GM10248 (cell line): Measurements from ENCODE around the gene KMT5C.

Source experiments
- CTCF ChIA-PET: fragments of 300-600 bp; sonication (Branson Sonifier 250); formaldehyde crosslinking; extraction: SDS; loops from one replicate; lab custom pipeline; 2021; ENCODE audit warnings: antibody characterized with exemption; lab: Yijun Ruan, JAX
- POLR2A ChIA-PET: fragments of 350-650 bp; sonication (Branson Sonifier 250); formaldehyde crosslinking; extraction: SDS; loops from one replicate; lab custom pipeline; 2020; ENCODE audit warnings: antibody characterized with exemption; lab: Yijun Ruan, JAX
- DNase-seq: peaks from one replicate; pipeline ENCODE4 v3.0.0; 2012; ENCODE audit errors: extremely low spot score
- TF ChIP-seq, protein P1 (sequence below): IDR thresholded peaks from 2 replicates; pipeline ENCODE4 v1.5.1; 2012; ENCODE audit warnings: mild to moderate bottlenecking, low read depth; ENCODE audit errors: extremely low read depth, missing control alignments, control extremely low read depth

The KMT5C gene

DNA sequence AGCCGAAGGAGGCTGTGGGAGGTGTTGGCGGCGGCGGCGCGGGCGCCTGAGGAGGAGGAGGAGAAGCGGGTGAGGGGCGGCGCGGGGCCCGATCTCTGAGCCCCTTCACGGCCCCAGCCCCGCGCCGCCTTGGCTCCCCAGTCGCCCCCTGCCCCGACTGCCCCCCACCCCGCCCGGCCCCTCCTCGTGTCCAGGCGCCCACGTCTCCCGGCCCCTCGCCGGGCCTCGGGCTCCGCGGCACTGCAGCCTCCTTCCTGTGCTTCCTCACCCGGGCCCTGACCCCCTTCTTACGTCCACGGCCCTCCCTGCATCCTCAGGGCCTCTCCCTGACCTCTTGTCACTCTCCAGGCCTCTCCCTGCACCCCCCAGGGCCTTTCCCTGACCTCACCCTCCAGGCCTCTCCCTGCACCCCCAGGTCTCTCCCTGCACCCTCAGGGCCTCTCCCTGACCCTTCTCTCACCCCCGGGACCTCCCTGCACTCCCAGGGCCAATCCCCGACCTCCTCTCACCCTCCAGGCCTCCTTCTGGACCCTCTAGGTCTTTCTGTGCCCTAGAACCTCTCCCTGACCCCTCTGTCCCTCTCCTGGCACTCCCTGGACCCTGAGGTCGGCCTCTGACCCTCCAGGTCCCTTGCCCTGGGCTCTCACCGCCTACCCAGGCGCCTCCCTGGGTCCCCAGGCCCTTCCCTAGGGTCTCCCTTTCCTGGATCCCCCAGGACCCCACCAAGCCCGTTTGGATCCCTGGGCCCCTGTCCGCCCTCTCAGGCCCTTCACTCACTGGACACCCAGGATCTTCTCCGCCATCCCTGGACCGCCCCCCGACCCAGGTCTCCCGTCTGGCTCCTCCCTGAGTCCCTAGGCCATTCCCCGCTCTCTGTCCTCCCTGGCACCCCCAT, 460 bp downstream of the KMT5C start:
- CTCF ChIA-PET = interaction anchor here (0.6 to 4.3 kb wide), 11 partner anchors 9 to 165 kb away, joined by 3 to 43 read pairs (median 3); partner anchors contain the start of genes TMEM238 and ZNF628
- POLR2A ChIA-PET = interaction anchor here (0.6 to 1.8 kb wide), 8 partner anchors 10 to 121 kb away, joined by 3 to 12 read pairs (median 3); partner anchors contain the start of genes ISOC2, TMEM150B and UBE2S
- no peak for DNase-seq
- TF ChIP-seq, protein P1, sequence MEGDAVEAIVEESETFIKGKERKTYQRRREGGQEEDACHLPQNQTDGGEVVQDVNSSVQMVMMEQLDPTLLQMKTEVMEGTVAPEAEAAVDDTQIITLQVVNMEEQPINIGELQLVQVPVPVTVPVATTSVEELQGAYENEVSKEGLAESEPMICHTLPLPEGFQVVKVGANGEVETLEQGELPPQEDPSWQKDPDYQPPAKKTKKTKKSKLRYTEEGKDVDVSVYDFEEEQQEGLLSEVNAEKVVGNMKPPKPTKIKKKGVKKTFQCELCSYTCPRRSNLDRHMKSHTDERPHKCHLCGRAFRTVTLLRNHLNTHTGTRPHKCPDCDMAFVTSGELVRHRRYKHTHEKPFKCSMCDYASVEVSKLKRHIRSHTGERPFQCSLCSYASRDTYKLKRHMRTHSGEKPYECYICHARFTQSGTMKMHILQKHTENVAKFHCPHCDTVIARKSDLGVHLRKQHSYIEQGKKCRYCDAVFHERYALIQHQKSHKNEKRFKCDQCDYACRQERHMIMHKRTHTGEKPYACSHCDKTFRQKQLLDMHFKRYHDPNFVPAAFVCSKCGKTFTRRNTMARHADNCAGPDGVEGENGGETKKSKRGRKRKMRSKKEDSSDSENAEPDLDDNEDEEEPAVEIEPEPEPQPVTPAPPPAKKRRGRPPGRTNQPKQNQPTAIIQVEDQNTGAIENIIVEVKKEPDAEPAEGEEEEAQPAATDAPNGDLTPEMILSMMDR = no peak

DNA sequence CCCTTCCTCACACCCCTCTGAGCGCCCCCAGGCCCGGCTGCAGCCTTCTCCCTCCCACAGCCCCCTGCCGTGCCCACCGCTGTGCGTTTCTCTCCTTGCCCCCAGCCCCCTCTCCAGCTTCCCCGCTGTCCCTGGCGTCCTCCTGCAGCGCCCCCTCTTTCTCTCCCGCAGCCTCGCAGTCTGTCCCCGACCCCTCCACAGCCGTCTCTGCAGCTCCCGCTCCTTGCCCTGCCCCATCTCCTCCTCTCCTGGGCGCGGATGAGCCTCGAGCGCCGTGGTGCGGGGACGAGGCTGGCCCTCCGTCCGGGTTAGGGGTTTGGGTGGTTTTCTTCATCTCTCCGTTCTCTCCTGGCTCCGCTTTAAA, 1.1 kb downstream of the KMT5C start:
- no peak for DNase-seq
- CTCF ChIA-PET = interaction anchor here (1.0 to 1.1 kb wide), 2 partner anchors 39 to 61 kb away, joined by 3 read pairs; no protein-coding TSS in a partner anchor
- TF ChIP-seq, protein P1 = peak; percentile 29
- POLR2A ChIA-PET = no interaction called here

DNA sequence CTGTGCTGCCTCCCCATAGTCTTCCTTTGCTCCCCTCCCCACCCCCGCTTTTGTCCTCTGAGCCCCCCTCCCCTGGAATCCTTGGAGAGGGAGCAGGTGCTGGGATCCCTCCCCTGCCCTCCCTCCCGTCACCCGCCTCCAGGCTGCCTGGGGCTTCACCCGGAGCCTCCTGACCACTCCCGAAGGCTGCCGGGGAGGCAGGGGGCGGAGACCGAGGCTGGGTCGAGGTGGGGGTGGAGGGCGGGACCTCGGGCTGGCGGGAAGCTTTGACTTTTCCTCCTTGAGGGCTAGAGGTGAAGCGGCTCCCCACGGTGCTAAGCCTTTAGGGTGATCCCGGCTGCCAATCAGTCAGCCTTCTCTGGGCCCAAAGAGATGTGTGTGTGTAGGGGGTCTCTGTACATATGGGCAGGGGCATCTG, 1.5 kb downstream of the KMT5C start:
- TF ChIP-seq, protein P1 = no peak
- ChIA-PET CTCF (interaction anchor here (1.0 to 1.1 kb wide), 2 partner anchors 40 to 61 kb away, joined by 3 read pairs; no protein-coding TSS in a partner anchor), POLR2A (no interaction called here)
- DNase-seq = peak; percentile 91

DNA sequence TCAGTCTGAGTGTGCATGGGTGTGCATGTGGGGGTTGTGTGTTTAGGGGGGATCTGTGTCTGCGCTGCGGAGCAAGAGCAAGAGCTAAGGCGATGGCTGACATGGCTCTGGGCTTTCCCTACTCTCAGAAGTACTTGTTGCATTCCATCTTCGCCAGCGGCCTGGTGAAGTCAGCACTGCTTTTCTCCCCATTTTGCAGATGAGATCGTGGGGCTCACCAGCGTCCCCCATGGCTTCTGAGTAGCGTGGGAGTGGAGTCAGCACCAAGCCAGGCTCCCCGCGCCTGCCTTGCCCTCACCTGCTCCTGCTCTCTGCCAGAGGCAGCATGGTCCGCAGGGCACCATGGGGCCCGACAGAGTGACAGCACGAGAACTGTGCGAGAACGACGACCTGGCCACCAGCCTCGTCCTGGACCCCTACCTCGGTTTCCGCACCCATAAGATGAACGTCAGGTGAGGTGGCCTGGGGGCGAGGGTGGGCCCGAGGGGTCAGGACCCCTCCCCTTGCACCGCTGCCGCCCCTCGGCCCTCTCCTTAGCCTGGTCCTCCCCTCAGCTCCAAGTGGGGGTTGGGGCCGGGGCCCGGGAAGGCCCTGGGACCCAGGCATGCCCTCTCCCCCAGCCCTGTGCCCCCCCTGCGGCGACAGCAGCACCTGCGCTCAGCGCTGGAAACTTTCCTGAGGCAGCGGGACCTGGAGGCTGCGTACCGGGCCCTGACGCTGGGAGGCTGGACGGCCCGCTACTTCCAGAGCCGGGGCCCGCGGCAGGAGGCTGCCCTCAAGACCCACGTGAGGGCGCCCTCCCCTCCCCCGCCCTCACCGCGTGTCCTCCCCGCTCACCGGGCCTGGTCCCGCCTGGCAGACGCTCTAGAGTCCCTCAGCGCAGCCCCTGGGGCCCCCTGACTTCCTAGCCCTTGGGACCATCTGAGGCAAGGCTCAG, 2.2 kb downstream of the KMT5C start:
- DNase-seq = no peak
- ChIA-PET CTCF (no interaction called here), POLR2A (no interaction called here)
- TF ChIP-seq, protein P1 = no peak

DNA sequence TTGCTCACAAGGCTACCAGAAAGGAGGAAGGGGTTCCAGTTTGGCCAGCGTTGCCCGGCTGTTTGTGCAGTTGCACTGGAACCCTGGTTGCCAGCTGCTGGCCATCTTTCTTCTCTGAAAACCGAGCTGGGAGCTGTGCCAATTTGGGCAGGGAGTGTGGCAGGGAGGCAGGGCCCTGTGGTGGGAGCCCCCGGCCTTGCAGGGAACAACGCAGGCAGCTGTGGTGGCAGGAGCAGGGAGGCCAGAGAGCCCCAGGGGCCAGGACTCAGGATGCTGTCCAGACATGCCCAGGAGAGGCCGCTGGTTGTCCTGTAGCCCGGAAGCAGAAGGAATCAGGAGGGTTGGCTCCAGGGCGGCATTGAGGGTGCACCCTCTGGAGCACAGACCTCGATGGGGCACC, 4.8 kb downstream of the KMT5C start:
- TF ChIP-seq, protein P1 = no peak
- CTCF ChIA-PET = interaction anchor here (1.0 kb wide), 1 partner anchor 43 kb away, joined by 3 read pairs; no protein-coding TSS in a partner anchor
- DNase-seq = no peak
- POLR2A ChIA-PET = no interaction called here
